22Rv1 (cell line): ENCODE data around the gene VRK3.
"Not testable (repeated sequence)": the region's sequence is repeated elsewhere in the genome, so short reads cannot be mapped to it uniquely, and the experiment has no call there.

Experiments
- H3K27ac ChIP-seq: fragments of 450-650 bp; 2 replicates; pipeline ENCODE4 v1.5.1; 2017
- ZFX ChIP-seq: fragments of 450-650 bp; IDR thresholded peaks from 2 replicates; pipeline ENCODE4 v1.6.1; 2017; ENCODE audit warnings: antibody characterized with exemption, borderline replicate concordance
- TF ChIP-seq, protein P1 (sequence below): fragments of 450-650 bp; IDR thresholded peaks from 2 replicates; pipeline ENCODE4 v1.5.1; 2017; ENCODE audit warnings: mild to moderate bottlenecking

VRK3 gene, protein sequence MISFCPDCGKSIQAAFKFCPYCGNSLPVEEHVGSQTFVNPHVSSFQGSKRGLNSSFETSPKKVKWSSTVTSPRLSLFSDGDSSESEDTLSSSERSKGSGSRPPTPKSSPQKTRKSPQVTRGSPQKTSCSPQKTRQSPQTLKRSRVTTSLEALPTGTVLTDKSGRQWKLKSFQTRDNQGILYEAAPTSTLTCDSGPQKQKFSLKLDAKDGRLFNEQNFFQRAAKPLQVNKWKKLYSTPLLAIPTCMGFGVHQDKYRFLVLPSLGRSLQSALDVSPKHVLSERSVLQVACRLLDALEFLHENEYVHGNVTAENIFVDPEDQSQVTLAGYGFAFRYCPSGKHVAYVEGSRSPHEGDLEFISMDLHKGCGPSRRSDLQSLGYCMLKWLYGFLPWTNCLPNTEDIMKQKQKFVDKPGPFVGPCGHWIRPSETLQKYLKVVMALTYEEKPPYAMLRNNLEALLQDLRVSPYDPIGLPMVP

DNA sequence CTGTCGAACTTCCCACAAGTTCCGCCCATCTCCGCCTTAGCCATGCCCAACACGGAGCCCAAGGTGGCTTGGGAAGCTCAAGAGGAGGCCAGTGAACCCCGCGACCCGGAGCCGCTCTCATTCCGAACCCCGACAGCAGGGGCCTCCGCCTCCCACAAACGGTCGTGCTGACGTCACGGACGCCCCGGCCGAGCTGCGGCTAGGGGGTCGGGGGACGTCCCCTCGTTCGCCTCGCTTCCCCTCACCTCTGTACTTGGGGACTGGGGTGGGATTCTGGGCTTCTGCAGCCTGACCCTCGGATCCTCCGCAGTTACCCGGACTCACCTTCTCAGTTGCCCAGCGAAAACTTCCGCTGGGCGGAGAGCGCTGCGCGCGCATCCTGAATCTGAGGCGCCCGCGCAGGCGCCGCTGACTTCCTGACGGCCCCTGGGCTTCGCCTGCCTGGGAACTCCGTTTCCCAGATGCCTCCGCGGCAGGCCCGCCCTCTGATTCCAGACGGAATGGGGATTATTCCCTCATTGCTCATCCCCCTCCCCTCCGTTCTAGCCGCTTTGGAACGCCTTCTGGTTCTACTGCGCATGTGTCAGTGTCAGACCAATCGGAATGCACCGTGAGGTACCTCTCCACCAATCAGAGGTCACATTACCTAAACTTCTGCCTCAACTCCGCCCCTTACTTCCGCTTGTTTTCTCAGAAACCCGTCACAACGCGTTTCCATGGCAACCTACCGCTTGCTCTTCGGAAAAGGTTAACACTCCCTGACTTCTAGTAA lies at the start of gene VRK3:
VRK3 (minus strand) TSS at position 351 of the 772 bp plus-strand sequence. CDS start 9,210 bp downstream, outside the sequence.
- no peak for TF ChIP-seq ZFX
- TF ChIP-seq, protein P1, sequence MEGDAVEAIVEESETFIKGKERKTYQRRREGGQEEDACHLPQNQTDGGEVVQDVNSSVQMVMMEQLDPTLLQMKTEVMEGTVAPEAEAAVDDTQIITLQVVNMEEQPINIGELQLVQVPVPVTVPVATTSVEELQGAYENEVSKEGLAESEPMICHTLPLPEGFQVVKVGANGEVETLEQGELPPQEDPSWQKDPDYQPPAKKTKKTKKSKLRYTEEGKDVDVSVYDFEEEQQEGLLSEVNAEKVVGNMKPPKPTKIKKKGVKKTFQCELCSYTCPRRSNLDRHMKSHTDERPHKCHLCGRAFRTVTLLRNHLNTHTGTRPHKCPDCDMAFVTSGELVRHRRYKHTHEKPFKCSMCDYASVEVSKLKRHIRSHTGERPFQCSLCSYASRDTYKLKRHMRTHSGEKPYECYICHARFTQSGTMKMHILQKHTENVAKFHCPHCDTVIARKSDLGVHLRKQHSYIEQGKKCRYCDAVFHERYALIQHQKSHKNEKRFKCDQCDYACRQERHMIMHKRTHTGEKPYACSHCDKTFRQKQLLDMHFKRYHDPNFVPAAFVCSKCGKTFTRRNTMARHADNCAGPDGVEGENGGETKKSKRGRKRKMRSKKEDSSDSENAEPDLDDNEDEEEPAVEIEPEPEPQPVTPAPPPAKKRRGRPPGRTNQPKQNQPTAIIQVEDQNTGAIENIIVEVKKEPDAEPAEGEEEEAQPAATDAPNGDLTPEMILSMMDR = no peak
- H3K27ac ChIP-seq = peak within 1 kb of the TSS; percentile 73

GRCh38 chr19:50068382-50068781 lies 43.2 kb upstream of the VRK3 start:
- H3K27ac ChIP-seq = not testable (repeated sequence)

- TF ChIP-seq, protein P1 = no peak
- no peak for TF ChIP-seq ZFX
- no peak overlapping the region for H3K27ac ChIP-seq
These were observed 42.4 kb upstream of the VRK3 start for GRCh38 chr19:50067575-50067974.

- no peak overlapping the region for H3K27ac ChIP-seq
- TF ChIP-seq ZFX = no peak
- TF ChIP-seq, protein P1 = no peak
These were observed 40.8 kb upstream of the VRK3 start for GRCh38 chr19:50065938-50066337.

DNA sequence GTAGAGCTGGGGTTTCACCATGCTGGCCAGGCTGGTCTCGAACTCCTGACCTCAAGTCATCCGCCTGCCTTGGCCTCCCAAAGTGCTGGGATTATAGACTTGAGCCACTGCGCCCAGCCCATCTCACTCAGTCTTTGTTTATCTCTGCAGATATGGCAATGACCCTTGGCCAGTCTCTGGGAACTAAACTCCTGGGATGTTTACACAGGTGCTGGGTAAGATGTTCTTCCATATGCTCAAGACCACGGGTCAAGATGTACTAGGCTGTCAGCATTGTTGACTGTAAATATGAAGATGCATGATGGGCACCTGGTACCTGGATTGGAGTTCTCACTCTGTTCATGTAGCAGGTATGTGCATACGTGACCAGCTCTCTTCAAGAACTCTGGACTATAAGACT lies 36.5 kb upstream of the VRK3 start:
- TF ChIP-seq, protein P1 = no peak
- no peak for TF ChIP-seq ZFX
- H3K27ac ChIP-seq = no peak overlapping the region

DNA sequence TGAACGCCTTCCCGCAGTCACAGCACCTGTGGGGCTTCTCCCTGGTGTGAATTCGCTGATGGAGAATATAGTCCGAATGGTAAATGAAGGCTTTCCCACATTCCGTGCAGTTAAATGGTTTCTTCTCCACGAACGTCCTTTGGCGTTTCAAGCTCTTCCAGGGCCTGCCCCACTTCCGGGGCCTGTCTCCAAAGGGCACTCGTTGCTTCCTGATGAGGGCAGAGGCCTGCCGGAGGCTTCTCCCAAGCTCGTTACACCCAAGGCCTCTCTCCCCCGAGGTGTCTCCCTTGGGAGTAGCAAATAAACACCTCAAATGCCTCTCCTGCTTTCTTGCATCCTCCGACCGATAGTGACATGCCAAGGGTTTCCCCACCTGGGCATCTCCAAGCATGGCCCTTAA lies 34.9 kb upstream of the VRK3 start:
- TF ChIP-seq ZFX = no peak
- no peak overlapping the region for H3K27ac ChIP-seq

DNA sequence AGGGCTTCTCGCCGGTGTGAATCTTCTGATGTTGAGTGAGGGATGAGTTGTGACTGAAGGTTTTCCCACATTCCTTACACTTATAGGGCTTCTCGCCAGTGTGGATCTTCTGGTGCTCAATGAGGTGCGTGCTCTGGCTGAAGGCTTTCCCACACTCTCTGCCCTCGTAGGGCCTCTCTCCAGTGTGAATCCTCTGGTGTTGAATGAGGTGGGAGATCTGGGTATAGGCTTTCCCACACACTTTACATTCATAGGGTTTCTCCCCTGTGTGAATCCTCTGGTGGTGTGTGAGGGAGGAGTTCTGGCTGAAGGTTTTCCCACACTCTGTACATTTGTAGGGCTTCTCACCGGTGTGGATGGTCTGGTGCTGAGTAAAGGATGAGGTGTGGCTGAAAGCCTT lies 33.9 kb upstream of the VRK3 start:
- no peak for TF ChIP-seq ZFX
- TF ChIP-seq, protein P1 = no peak
- H3K27ac ChIP-seq = no peak overlapping the region

DNA sequence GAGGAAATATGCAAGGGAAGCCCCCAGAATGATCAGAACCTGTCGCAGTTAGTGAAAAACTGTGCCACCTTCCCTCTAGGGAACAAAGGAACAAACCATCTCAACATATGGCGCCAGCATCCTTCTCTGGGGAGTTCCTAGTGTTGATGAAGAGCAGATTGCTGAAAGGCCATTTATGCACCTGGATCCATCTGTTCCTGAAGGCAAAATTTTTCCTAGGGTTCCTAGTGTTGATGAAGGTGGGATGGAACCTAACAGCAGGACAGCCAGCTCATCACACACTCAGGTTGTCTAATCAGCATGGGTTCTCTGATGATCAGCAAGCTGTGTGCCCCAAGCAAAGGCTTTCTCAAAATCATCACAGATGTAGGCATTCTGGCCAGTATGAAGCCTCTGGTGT lies 33.3 kb upstream of the VRK3 start:
- no peak overlapping the region for H3K27ac ChIP-seq
- TF ChIP-seq, protein P1 = no peak
- no peak for TF ChIP-seq ZFX
